GM12878 (cell line): ENCODE measurements around the gene HOXD11. TPM values are rescaled to one million over a fixed set of nuclear protein-coding genes. Genes with fewer than 3 reads are reported as not detected.

Experiments
- ATAC-seq: fragments of 200-7000 bp; cut with Tn5 transposase; 3 replicates; pipeline ENCODE4 v1.9.1; 2020; ENCODE audit warnings: mild to moderate bottlenecking, moderate library complexity
- BruUV-seq: library from RNA; stranded (reverse); fragments of 400-500 nt; replicated peaks from 2 replicates; lab custom pipeline; 2021; lab: Mats Ljungman, UMichigan
- CTCF ChIA-PET: fragments of 300-600 bp; sonication (Branson Sonifier 250); formaldehyde crosslinking; extraction: SDS; loops from one replicate; lab custom pipeline; 2021; ENCODE audit warnings: inconsistent platforms; lab: Yijun Ruan, JAX
- POLR2A ChIA-PET: fragments of 350-600 bp; formaldehyde crosslinking; extraction: SDS; loops from one replicate; lab custom pipeline; 2021; ENCODE audit warnings: inconsistent platforms; lab: Charles Lee
- RAD21 ChIA-PET: fragments of 300-600 bp; sonication (Branson Sonifier 250); formaldehyde crosslinking; loops from one replicate; lab custom pipeline; 2023; ENCODE audit warnings: antibody characterized with exemption; ENCODE audit not compliant: unreplicated experiment; lab: Charles Lee
- SMC1A ChIA-PET: fragments of 300-600 bp; sonication (Branson Sonifier 250); formaldehyde crosslinking; loops from one replicate; lab custom pipeline; 2023; ENCODE audit not compliant: unreplicated experiment, uncharacterized antibody; lab: Charles Lee
- DNase-seq: peaks from one replicate; pipeline ENCODE4 v3.0.0-alpha.2; 2011; ENCODE audit warnings: low read depth, low spot score
- FAIRE-seq: peaks from 3 replicates; lab custom pipeline; 2011; peaks lifted over from hg19 to GRCh38; lab: Jason Lieb, UNC
- H2AFZ ChIP-seq: 2 replicates; pipeline ENCODE4 v1.6.0; 2011; ENCODE audit warnings: low read depth, low read length, control low read depth; ENCODE audit not compliant: control insufficient read depth
- H3K27ac ChIP-seq: 2 replicates; pipeline ENCODE4 v1.5.1; 2011; ENCODE audit warnings: control low read depth; ENCODE audit not compliant: control insufficient read depth, insufficient read depth
- H3K27me3 ChIP-seq, 2 experiments: replicated peaks in 1 of 2; 2 replicates each; pipeline versions ENCODE4 v1.6.0 to v1.6.1; 2011; ENCODE audit warnings: low read length in 1 of 2; ENCODE audit not compliant: control insufficient read depth in 2 of 2, insufficient read depth in 2 of 2
- H3K36me3 ChIP-seq, 2 experiments: 2 replicates each; pipeline ENCODE4 v1.5.1; 2011; ENCODE audit warnings: low read length in 1 of 2; ENCODE audit not compliant: control insufficient read depth in 2 of 2, insufficient read depth in 2 of 2
- H3K4me1 ChIP-seq: 2 replicates; pipeline ENCODE4 v1.6.1; 2011; ENCODE audit warnings: mild to moderate bottlenecking, low read length, moderate library complexity, mixed read lengths; ENCODE audit not compliant: control insufficient read depth, insufficient read depth
- H3K4me2 ChIP-seq: 2 replicates; pipeline ENCODE4 v1.6.0; 2011; ENCODE audit warnings: control low read depth; ENCODE audit not compliant: control insufficient read depth, insufficient read depth
- H3K4me3 ChIP-seq: fragments of 200-600 bp; sonication (generic); 2 replicates; pipeline ENCODE4 v1.5.1; 2016
- H3K79me2 ChIP-seq: 2 replicates; pipeline ENCODE4 v1.6.0; 2011; ENCODE audit warnings: low read length; ENCODE audit not compliant: control insufficient read depth, insufficient read depth
- H3K9ac ChIP-seq: 2 replicates; pipeline ENCODE4 v1.8.0; 2011; ENCODE audit warnings: low read length, control low read depth, mixed read lengths; ENCODE audit not compliant: control insufficient read depth, insufficient read depth
- H3K9me3 ChIP-seq: replicated peaks from 3 replicates; pipeline ENCODE4 v1.5.1; 2011; ENCODE audit warnings: mild to moderate bottlenecking, low read length; ENCODE audit not compliant: control insufficient read depth, insufficient read depth
- H4K20me1 ChIP-seq: 2 replicates; pipeline ENCODE4 v1.6.0; 2011; ENCODE audit not compliant: control insufficient read depth, insufficient read depth
- DPF2 ChIP-seq: fragments of 450-650 bp; IDR thresholded peaks from 2 replicates; pipeline ENCODE4 v1.6.1; 2017; ENCODE audit warnings: mild to moderate bottlenecking
- ESRRA ChIP-seq: IDR thresholded peaks from 2 replicates; pipeline ENCODE4 v1.6.1; 2012; ENCODE audit warnings: mild to moderate bottlenecking, low read length, improper control_type of control experiment
- JUNB ChIP-seq: IDR thresholded peaks from 2 replicates; pipeline ENCODE4 v1.6.1; 2016; ENCODE audit warnings: antibody characterized with exemption, mild to moderate bottlenecking
- NFIC ChIP-seq: IDR thresholded peaks from 2 replicates; pipeline ENCODE4 v1.6.1; 2012; ENCODE audit warnings: low read depth, mild to moderate bottlenecking, inconsistent platforms, low read length, moderate library complexity
- NRF1 ChIP-seq: conservative IDR thresholded peaks from 2 replicates; pipeline ENCODE4 v1.6.1; 2011; ENCODE audit warnings: mild to moderate bottlenecking, low read depth, low read length, improper control_type of control experiment
- PKNOX1 ChIP-seq: fragments of 450-650 bp; IDR thresholded peaks from 2 replicates; pipeline ENCODE4 v1.6.1; 2016; ENCODE audit warnings: mild to moderate bottlenecking
- SKIL ChIP-seq: fragments of 450-650 bp; IDR thresholded peaks from 2 replicates; pipeline ENCODE4 v1.6.1; 2017; ENCODE audit warnings: mild to moderate bottlenecking, low read depth, inconsistent platforms; ENCODE audit not compliant: poor library complexity, severe bottlenecking
- SREBF1 ChIP-seq: IDR thresholded peaks from 2 replicates; pipeline ENCODE4 v1.6.1; 2012; ENCODE audit warnings: mild to moderate bottlenecking, low read length
- TCF7 ChIP-seq: IDR thresholded peaks from 2 replicates; pipeline ENCODE4 v1.6.1; 2014; ENCODE audit warnings: antibody characterized with exemption, borderline replicate concordance
- USF1 ChIP-seq: IDR thresholded peaks from 2 replicates; pipeline ENCODE4 v1.6.1; 2011; ENCODE audit warnings: borderline replicate concordance, low read depth, mild to moderate bottlenecking, moderate library complexity, mixed read lengths, low read length; ENCODE audit not compliant: insufficient read depth; ENCODE audit errors: extremely low read length
- USF2 ChIP-seq: IDR thresholded peaks from 2 replicates; pipeline ENCODE4 v1.6.1; 2011; ENCODE audit warnings: low read depth, low read length, improper control_type of control experiment, borderline replicate concordance
- ZNF274 ChIP-seq: IDR thresholded peaks from one replicate; pipeline ENCODE4 v1.8.0; 2011; ENCODE audit not compliant: insufficient read length, insufficient read depth
- WGBS: methylation state at CpG from one replicate; pipeline ENCODE4 v1.1.6; 2016; ENCODE audit warnings: low lambda C conversion rate; ENCODE audit not compliant: insufficient replicate concordance, insufficient coverage; ENCODE audit errors: missing lambda C conversion rate; 5-methylcytosine and 5-hydroxymethylcytosine counted together
- in situ Hi-C: fragments of 300-500 bp; cut with MboI; formaldehyde crosslinking; loops from 9 replicates; pipeline ENCODE4 v1.14.3; 2018; ENCODE audit warnings: mixed read lengths
- intact Hi-C: fragments of 100-400 bp; cut with micrococcal nuclease; formaldehyde crosslinking; loops from one replicate; pipeline ENCODE4 v1.14.2; 2022; ENCODE audit not compliant: unreplicated experiment
- polyA plus RNA-seq, 11 experiments: library from polyadenylated mRNA; depleted of rRNA in 4 of 11; unstranded in 6 of 11; stranded (reverse) in 5 of 11; fragments of >200 nt; fragmentation: Nextera tagmentation in 4 of 11; fragmentation: Illumina TruSeq in 1 of 11; extraction: Ambion mirVana in 4 of 11; extraction: Trizol in 1 of 11; gene quantifications; 1 replicate in 1 of 11; 2 replicates in 10 of 11; pipeline versions ENCODE4 v1.2.1 to v1.2.3, GENCODE V29; 2011 to 2016; ENCODE audit warnings: inconsistent platforms in 2 of 11, missing spikeins in 2 of 11, low read depth in 1 of 11
- total RNA-seq, 4 experiments: library from RNA; depleted of rRNA in 3 of 4; stranded (reverse); fragments of >200 nt in 3 of 4; fragmentation: Illumina TruSeq in 1 of 4; extraction: Trizol in 1 of 4; gene quantifications; 2 replicates each; pipeline versions ENCODE4 v1.2.1 to v1.2.3, GENCODE V29; 2013 to 2021

HOXD11 gene
- total and polyA plus RNA-seq, 10 of the 15 experiments (the other 5 are each of a cell fraction or from before 2014, with no cell fraction given) = not detected

GRCh38 chr2:176067589-176068418 is 39.3 kb upstream of the HOXD11 start:
- H3K4me1 ChIP-seq = no peaks in the 10 kb centered on the region; the same call in 1 of the 2 replicates
- no peak overlapping the region for H2AFZ ChIP-seq
- 22% methylated on average over 23 of the region's 38 CpGs for WGBS
- no peak overlapping the region for H3K27ac ChIP-seq
- ChIA-PET POLR2A (no interaction called here), SMC1A (no interaction called here), CTCF (no interaction called here), RAD21 (no interaction called here)
- TF ChIP-seq TCF7 = no peak
- TF ChIP-seq USF1 = no peak
- TF ChIP-seq DPF2 = no peak
- no peak for TF ChIP-seq NRF1
- TF ChIP-seq NFIC = no peak
- no peak for TF ChIP-seq ZNF274
- TF ChIP-seq JUNB = no peak
- no peak for TF ChIP-seq SKIL
- no peak for TF ChIP-seq USF2
- no peak for TF ChIP-seq ESRRA
- TF ChIP-seq SREBF1 = no peak
- TF ChIP-seq PKNOX1 = no peak
- no peaks in the 10 kb centered on the region for H4K20me1 ChIP-seq
- H3K4me2 ChIP-seq = no peak overlapping the region
- no peak overlapping the region for H3K9ac ChIP-seq
- no peaks in the 10 kb centered on the region for H3K79me2 ChIP-seq
- intact Hi-C loops (no loop called here), in situ Hi-C loops (no loop called here)
- FAIRE-seq (no peak), DNase-seq (no peak), ATAC-seq (no peak)
- no peaks in the 10 kb centered on the region for H3K36me3 ChIP-seq
- no TSS peak for BruUV-seq
- H3K27me3 ChIP-seq = peaks cover 15 to 34% of the 10 kb centered on the region in 2 experiments
- no peak overlapping the region for H3K4me3 ChIP-seq
- H3K9me3 ChIP-seq = no peaks in the 10 kb centered on the region; the same call in 1 of the 3 replicates
